Inferior parietal cortex (tissue), 1 donor: Measurements from ENCODE around the gene CD58.
"Not testable (repeated sequence)": the region's sequence is repeated elsewhere in the genome, so short reads cannot be mapped to it uniquely, and the experiment has no call there.

Experiments
- DNase-seq: peaks from one replicate; pipeline ENCODE4 v3.0.0-alpha.2; 2016; ENCODE audit errors: extremely low spot score

Gene CD58

GRCh38 chr1:116571215-116571919, 541 bp upstream of the CD58 start:
- no peak for DNase-seq

DNA sequence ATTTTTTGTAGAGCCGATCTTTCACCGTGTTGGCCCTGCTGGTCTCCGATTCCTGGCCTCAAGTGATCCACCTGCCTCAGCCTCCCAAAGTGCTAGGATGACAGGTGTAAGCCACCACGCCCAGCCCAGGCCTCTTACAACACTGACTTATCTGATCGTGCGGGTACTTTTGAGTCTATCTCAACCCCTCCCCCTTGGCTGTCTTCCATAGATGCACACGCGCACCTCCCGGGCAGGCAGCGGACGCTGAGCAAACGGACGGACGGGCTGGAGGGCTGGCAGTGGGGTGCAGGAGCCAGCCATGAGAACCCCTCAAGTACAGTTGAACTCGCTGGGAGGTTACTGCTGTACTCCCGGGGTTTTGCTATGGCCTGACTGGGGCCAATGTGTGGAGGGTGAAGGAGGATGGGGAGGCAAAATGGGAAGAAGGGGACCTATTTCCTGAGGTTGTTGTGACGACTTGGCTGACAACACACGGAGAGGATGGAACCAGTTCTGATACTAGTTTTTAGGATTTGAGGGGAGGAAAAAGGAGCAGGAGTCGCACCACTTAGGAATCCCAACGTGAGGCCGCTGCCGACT, 959 bp downstream of the CD58 start:
- DNase-seq, result no peak

- no peak for DNase-seq
Measured at GRCh38 chr1:116569381-116569670, 1.5 kb downstream of the CD58 start.

DNA sequence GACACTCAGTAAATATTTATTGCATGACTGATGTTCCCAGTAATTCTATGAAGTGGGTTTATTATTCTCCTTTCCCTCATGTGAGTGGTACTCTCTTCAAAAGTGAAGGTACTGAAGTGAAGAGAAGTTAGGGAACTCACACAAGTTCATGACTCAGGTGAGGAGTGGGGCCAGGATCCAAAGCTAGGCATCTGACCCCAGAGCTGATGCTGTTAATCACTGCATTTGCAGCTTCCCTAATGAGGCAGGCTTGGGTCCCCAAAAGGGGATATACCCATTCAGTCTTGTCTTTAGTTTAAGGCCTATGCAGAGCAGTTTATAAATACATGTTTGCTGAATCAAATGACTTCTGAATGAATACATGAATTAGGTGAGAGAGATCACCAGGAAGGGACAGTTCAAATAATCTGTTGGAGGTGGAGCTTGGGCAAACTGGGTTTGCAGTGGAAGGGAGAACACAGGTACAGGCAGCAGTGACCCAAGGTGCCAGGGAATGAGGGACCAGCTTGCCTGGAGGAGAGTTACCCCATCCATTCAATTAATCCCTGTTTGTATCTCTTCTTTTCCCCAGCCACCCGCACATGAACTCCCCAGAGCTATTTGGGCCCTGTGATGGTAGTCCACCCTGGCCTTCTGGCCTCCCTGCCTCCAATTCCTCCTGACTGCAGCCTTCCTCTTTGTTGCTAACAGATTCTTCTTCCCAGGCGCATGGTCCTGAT, 2.0 kb downstream of the CD58 start:
- no peak for DNase-seq

DNA sequence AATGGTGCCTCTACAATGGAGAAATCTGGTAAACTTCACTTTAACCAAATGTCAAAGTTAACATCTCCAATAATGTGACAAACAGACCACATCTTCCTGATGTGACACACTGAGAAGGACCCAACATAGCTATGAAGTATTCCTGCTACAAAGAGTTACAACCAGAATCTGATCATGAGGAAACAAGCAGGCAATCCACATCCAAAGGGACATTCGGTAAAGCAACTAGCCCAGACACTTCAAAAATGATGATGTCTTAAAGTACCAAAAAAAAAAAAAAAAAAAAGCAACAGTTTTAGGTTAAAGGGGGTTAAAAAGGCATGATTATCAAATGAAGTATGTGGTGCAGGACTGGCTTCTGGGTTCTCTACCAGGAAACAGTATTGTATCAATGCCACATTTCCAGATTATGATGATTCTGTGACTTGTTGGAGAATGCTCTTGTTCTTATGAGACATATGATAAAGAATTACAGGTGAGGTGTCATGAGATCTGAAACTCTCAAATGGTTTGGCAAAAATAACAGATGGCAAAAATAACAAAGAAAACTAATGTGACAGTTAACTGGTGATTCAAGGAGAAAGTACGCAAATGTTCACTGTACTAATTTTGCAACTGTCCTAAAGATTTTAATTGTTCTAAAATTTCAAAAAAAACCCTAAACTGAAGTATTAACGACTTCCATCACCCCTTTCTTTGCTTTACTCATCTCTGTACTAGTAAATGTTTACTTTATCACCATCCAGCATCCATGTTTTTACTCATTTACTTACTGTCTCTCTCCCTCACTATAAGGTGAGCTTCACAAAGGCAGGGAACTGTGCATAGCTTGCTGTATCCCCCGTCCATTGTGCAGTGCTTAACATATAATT, 2.8 kb downstream of the CD58 start:
- DNase-seq, result no peak

GRCh38 chr1:116565222-116565621, 5.6 kb downstream of the CD58 start:
- no peak for DNase-seq

GRCh38 chr1:116564426-116564825, 6.4 kb downstream of the CD58 start:
- no peak for DNase-seq

- DNase-seq, result not testable (repeated sequence)
Measured at GRCh38 chr1:116562465-116562864, 8.4 kb downstream of the CD58 start.

GRCh38 chr1:116561563-116561962, 9.3 kb downstream of the CD58 start:
- no peak for DNase-seq

DNA sequence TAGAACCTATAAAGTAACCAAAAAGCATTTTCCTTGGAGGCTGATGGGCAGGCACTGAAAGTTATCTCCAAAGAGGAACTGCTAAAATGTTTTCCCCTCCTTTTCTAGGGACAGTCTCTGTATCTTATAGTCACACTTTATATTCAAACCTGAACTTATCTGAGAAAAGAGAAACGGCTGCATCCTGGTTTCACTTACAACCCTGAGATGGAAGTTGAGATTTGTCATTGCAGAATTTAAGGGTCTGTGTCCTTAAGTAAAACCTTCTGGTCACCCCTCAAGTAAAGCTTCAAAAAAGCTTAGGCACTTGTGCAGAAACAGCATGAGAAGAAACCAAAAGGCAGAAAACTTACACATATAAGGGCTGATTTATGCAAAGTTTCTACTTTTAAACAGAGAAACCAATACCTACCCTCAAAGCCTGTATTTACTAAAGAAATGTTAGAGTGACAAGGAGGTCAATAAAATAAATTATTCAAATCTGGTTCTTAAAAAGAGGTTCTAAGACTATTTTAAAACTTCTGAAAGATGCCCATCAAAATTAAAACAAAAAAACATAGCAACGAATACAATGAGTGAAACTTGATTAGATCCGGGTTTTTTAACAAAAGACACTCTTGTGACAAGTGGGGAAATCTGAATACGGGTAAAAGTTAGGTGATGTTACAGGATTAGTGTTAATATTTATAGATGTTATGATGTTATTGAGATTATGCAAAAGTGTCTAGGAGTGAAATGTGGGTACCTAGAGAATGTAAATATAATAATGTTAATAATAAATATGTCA, 9.9 kb downstream of the CD58 start:
- DNase-seq, result no peak

- DNase-seq, result no peak
Measured at GRCh38 chr1:116559304-116559761, 11.5 kb downstream of the CD58 start.

DNA sequence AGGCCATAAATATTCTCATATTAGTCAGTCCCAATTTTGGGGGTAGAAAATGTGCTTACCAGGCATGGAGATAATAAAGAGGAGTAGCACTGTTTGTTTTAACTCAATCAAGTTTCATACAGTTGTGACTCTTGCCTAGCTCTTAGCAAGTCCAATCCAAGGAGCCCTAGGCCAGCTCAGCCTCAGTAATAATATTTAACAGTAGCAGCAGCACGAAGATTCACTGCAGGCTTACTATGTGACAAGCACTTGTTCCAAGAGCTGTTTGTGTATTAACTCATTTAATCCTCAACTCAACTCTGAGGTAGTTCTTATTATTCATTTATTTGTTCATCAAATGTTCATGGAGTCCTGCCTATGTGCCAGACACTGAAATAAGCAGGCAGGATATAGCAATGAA, 12.3 kb downstream of the CD58 start:
- no peak for DNase-seq

- DNase-seq, result no peak
Measured at GRCh38 chr1:116558140-116558549, 12.7 kb downstream of the CD58 start.

- no peak for DNase-seq
Measured at GRCh38 chr1:116557323-116557878, 13.4 kb downstream of the CD58 start.

DNA sequence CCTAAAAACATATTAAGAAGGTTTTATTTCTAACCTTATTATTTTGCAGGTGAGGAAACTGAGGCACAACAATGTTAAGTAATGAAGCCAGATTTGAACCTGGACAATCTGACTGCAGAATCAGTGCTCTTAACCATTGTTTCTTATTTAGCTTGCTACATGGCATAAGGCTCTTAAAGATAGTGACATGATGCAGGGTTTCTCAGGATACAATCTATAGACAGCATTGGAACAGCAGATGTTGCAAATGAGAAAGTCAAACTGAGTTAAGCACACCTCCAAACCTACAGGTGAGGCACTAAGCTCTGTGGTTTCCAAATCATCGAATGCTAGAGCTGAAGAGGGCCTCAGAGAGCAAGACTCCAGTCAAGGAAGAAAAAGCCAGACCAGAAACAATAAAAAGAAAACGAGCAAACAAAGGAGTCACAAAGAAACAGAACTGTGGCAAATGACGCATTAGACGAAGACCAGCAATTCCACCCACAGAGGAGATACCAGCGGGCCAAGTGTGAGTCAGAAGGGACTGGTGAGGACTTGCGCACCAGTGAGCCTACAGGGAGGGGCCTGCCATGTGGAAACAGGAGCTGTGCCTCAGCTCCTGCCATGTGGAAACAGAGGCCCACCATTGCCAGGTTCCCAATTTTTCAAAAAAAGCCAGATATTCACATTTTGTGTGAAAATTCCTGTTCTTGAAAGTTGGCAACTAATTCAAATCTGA, 14.4 kb downstream of the CD58 start:
- no peak for DNase-seq

DNA sequence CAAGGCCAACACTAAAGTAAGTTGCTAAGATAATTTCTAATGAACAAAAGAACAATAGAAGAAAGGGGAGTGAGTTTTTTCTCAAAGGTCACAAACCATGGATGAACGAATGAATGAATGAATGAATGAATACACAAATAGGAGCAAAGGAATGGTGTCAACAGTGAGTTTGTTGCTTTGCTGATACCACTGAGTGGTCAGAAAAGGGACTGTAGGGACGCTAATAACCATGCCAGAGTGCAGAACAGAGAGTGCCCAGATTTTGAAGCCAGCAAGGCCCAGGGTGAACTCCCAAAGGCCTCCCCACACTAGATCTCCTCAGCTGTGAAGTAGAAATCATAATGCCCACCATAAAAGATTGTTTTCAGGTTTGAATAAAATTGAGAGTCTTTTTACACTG, 15.9 kb downstream of the CD58 start:
- DNase-seq, result no peak

GRCh38 chr1:116553386-116554115, 17.3 kb downstream of the CD58 start:
- DNase-seq, result no peak

DNA sequence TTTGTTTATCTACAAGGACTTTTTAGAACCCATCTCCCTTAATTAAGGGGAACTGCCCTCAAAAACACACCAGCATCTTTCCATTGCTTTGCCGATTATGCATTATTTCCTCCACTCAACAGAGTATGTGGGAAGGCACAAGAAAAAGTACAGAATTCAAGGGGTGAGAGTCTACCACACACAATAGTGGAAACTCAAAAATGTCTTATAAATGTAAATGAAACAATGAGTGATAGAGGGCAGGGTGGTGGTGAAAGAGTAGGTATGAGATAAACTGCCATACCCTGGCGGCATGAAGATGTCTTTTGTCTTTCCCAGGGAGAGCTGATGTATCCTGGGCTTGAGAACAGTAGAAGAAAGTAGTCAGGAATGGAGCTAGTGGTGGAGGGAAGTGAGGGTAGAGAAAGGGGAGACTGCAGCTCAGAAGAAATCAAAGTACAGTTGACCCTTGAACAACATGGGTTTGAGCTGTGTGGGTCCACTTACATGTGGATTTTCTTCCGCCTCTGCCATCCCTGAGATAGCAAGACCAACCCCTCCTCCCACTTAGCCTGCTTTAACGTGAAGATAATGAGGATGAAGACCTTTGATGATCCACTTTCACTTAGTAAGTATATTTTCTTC, 24.4 kb downstream of the CD58 start:
- no peak for DNase-seq

- DNase-seq, result no peak
Measured at GRCh38 chr1:116545359-116545705, 25.5 kb downstream of the CD58 start.
